ENCODE data around the gene OPRD1.
"Not testable (repeated sequence)": the region's sequence is repeated elsewhere in the genome, so short reads cannot be mapped to it uniquely, and the experiment has no call there.

Gene OPRD1

DNA sequence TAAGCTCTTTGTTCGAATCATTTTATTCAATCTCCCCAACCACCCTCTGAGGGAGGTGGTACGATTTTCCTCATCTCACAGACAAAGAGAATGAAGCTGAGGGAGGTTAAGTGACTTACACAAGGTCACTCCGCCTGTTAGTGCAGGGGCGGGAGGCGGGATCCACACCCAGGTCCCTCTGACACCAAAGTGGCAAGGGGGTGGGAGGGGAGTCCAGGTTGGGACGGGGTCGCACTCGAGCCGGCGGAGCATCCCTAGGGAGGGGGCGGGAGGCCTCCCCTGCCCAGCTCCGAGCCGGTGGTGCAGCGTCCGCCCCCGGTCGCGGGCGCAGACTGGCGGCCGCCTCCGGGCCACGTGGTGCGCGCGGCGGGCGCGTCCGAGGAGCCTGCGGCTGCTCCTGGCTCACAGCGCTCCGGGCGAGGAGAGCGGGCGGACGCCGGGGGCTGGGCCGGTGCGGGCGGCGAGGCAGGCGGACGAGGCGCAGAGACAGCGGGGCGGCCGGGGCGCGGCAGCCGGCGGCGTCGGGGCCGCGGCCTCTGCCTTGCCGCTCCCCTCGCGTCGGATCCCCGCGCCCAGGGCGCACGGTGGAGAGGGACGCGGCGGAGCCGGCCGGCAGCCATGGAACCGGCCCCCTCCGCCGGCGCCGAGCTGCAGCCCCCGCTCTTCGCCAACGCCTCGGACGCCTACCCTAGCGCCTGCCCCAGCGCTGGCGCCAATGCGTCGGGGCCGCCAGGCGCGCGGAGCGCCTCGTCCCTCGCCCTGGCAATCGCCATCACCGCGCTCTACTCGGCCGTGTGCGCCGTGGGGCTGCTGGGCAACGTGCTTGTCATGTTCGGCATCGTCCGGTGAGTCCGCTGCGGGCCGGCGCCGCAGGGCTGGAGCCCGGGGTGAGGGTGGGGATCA lies at the start of gene OPRD1:
Gene OPRD1, plus strand, starts transcription at position 405 of the 903 bp plus-strand sequence. Its CDS starts 214 bp downstream, at position 619.
- no peak for DNase-seq (ENCODE audit: low read depth, low spot score)

DNA sequence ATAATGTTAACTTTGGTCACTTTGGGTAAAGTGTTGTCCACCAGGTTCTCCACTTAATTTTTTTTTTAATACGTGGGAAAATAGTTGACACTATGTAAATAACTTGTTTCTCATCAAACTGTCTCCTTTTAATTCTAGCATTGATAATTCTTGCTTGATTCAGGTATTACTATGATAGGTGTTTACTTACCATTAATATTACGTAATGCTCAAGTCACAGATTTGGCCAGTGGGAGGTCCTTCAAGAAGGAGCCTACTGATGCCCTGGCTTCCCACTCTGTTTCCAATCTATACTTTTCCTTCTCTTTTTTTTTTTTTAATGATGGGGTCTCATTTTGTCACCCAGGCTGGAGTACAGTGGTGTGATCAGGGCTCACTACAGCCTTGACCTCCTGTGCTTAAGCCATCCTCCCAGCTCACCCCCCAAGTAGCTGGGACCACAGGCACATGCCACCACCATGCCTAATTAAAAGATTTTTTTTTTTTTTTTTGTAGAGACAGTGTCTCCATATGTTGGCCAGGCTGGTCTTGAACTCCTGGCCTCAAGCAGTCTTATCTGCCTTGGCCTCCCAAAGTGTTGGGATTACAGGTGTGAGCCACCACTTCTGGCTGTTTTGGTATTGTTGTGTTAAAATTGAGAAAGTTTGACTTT lies 45.3 kb upstream of the OPRD1 start:
- DNase-seq (ENCODE audit: low read depth, low spot score) = no peak

DNA sequence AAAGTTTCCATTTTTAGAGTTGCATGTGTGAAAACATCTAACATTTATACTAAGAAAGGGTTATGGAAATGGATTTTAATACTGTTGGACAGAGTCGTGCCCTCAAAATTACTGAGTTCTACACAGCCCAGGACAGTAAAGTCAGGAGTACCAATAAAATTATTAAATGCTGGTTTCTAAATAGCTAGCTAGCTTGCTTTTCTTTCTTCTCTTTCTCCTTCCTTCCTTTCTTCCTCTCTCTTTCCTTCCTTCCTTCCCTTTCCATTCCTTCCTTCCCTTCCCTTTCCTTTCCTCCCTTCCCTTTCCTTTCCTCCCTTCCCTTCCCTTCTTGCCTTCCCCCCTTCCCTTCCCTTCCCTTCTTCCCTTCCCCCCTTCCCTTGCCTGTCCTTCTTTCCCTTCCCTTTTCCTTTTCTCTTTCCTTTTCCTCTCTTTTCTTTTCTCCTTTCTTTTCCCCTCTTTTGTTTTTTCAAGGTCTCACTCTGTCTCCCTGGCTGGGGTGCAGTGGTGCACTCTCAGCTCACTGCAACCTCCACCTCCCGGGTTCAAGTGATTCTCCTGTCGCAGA lies 41.3 kb upstream of the OPRD1 start:
- no peak for DNase-seq (ENCODE audit: low read depth, low spot score)

DNA sequence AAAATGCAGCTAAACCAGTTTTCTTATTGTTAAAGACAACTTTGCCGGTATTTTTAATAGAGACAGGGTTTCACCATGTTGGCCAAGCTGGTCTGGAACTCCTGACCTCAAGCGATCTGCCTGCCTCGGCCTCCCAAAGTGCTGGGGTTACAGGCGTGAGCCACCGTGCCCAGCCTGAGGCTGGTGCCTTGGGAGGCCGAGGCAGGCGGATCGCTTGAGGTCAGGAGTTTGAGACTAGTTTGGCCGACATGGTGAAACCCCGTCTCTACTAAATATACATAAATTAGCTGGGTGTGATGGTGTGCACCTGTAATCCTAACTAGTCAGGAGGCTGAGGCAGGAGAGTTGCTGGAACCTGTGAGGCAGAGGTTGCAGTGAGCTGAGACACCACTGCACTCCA lies 40.0 kb upstream of the OPRD1 start:
- not testable (repeated sequence) for DNase-seq (ENCODE audit: low read depth, low spot score)

DNA sequence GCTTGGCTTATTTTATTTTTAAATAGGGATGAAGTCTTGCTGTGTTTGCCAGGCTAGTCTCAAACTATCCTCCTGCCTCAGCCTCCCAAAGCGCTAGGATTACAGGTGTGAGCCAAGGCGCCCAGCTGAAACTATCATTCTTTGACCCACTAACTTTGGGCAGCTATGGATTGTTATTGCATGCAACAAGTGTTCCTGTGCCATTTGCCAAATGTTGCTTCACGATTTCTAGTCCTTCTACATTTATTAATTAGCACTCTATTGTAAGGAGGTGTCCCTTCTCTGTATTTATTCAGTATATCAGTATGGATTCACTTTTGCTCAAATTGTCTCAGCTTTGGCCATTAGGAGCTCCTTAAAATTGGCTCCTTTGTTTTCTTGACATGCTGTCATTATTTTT lies 38.9 kb upstream of the OPRD1 start:
- DNase-seq (ENCODE audit: low read depth, low spot score) = no peak

DNA sequence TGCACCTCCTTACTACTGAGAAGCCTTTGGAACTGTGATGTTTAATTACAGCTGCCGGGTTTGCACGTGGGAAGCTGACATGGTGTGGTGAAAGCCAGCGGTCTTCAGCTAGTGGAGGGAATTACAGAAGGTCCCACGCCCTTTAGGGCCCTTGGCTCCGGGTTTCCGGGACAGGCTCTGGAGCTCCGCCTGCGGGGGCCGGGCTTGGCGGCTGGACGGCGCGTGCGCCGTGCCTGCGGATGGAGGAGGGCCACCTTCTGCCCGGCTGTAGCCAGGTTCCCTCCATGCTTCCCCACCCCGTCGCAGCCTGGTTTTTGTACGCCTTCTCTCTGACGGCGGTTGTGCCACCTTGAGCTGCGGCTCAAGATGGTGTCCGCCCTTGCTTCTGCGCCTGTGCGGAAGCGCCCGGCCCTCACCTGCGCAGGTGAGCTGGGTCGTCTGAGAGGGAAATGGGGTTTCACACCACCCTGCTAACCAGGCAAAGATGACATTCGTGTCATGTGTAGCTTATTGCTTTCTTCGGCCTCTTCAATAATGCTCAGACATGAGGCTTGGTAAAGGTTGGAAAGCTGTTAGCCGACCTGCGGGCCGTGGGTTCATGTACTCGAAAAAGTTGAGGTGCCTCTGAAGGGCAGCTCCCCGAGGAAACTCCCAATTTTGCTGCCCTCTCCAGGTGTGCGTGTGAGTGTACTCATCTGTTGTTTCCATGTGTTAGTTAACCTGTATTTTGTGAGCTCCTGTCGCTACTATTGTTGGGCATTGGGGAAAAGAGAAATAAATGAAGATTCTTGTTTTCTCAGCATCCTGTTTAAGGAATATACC lies 36.6 kb upstream of the OPRD1 start:
- DNase-seq (ENCODE audit: low read depth, low spot score) = no peak

DNA sequence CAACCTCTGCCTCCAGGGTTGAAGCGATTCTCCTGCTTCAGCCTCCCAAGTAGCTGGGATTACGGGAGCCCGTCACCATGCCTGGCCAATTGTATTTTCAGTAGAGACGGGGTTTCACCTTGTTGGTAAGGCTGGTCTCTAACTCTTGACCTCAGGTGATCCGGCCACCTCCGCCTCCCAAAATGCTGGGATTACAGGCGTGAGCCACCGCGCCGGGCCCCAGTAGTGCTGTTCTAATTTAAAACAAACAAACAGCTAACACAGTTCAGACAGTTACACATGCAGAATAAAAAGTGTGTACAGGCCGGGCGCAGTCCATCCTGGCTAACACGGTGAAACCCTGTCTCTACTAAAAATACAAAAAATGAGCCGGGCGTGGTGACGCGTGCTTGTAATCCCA lies 35.6 kb upstream of the OPRD1 start:
- DNase-seq (ENCODE audit: low read depth, low spot score) = no peak

DNA sequence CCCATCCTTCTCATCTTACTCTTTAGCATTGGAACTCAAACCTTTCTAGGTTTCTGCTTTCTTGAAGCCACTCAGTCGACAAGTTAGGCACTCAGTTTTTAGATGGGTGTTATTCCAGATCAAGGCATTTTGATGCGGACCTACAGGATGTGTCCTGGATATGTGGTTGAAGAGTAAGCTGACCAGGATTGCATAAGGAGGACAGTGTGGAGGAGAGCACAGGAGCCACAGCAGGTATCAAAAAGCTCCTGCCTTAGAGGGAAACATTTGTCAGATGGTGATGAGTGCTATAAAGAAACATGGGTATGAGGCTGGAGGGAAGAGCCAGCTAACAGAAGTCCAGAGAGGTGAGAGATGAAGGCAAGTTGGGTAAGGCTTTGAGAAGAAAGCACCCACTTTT lies 33.9 kb upstream of the OPRD1 start:
- DNase-seq (ENCODE audit: low read depth, low spot score) = no peak

DNA sequence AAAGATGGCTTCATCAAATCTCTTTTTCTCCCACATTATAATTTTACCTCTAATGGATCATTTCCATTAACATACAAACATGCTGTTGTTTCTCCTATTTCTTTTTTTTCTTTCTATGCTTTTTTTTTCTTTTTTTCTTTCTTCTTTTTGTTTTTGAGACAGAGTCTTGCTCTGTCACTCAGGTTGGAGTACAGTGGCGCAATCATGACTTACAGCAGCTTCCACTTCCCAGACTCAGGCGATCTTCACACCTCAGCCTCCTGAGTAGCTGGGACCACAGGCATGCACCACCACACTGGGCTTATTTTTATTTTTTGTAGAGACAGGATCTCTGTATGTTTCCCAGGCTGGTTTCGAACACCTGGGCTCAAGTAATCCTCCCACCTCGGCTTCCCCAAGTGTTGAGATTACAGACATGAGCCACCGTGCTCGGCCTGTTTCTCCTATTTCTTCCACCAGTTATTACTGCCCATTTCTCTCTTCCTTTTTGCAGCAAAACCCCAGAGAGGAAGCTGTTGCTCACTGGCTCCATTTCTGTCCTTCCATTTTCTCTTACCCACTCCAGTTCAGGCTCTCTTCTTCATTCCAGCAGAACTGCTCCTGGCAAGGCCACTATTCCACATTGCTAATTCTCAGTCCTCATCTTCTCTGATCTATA lies 32.1 kb upstream of the OPRD1 start:
- DNase-seq (ENCODE audit: low read depth, low spot score) = no peak

DNA sequence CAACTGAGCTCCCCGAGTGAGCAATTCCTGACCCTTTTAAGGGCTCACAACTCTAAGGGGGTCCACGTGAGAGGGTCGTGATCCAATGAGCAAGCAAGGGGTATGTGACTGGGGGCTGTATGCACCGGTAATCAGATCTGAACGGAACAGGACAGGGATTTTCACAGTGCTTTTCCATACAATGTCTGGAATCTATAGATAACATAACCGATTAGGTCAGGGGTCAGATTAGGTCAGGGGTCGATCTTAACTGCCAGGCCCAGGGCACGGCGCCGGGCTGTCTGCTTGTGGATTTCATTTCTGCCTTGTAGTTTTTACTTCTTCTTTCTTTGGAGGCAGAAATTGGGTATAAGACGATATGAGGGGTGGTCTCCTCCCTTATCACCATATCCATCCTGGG lies 30.7 kb upstream of the OPRD1 start:
- DNase-seq (ENCODE audit: low read depth, low spot score) = no peak

DNA sequence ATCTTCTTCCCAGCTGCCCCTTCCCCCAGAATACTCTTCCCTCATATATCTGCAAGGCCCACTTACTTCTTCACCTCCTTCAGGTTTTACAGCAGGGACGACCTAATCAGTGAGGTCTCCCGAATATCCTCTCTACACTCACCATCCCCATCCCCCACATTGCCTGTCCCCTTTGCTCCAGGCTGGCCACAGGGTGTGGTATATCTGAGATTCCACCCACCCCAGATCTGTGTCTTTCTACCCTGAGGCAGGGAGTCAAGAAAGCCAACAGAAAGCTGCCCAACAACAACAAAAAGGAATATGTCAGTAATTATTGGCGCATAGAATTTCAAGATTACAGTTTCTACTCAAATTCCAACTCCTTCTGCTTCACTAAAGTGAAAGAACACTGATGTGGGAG lies 30.0 kb upstream of the OPRD1 start:
- no peak for DNase-seq (ENCODE audit: low read depth, low spot score)

DNA sequence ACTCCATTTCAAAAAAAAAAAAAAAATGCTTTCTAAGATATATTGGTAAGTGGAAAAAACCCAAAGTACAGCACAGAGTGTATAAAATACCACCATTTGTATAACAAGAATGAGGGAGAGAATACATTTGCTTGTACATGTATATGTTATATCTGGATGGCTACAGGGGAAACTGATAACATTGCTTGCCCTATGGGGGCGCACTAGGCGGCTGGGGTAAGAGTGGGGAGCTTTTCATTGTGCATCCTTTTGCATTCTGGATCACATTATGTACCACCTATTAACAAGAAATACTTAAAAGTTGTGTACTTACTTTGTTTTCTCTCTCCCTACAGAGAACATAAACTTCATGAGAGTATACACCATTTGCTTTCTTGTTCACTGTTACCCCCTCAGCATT lies 28.6 kb upstream of the OPRD1 start:
- no peak for DNase-seq (ENCODE audit: low read depth, low spot score)

DNA sequence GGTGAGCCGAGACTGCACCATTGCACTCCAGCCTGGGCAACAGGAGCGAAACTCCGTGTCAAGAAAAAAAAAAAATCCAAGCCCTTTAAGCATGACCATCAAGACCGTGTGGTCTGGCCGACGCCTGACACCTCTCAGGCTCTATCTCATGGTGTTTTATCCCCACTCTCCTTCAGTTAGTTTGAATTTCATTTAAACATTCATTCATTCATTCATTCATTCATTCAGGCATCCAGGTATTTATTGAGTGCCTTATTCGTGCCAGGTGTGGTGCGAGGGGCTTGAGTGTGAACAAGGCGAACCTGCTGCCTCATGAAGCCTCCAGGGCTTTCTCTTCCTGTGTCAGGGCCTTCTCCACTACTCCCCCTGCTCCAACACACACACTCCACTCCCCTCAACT lies 22.6 kb upstream of the OPRD1 start:
- no peak for DNase-seq (ENCODE audit: low read depth, low spot score)

DNA sequence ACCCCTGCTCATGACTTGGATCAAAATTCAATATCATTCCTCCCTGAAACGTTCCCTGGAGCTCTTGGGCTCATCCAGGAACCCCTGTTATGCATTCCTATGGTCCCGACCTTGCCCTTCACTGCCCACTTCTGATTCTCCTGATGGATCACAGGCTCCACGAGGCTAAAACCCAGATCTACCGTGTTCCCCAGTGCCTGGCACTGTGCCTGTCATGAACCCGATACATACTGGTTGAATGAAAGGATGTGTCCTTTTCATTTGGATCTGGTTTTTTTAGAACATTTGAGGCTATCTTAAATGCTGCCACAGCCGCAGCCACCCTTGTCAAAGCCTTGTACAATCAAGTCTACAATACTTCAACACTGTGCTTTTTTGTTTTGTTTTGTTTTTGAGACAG lies 22.2 kb upstream of the OPRD1 start:
- no peak for DNase-seq (ENCODE audit: low read depth, low spot score)

DNA sequence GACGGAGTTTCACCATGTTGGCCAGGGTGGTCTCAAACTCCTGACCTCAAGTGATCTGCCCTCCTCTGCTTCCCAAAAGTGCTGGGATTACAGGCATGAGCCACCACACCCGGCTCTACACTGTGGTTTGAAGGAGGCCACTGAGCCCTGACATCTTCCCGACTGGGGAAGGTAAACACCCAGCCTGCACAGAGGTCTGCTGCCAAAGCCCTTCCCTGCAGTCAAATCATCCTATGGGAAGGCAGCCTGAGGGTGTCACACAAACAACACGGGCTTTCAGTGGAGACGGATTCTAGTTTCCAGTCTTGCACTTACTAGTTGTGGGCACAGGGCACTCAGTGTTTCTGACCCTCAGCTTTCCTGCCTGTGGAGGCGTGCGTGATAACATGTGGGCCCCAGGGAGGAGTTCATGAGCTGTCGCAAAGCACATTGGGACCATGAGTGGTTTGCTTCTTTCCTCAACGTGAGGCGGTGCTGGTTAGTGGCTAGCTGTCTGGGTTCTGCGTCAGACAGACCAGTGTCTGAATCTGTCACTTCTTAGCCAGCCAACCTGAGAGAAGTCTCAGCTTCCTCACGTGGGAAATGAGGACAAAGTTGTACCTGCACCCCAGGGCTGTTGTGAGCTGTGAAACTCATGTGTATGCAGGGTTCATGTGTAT lies 21.5 kb upstream of the OPRD1 start:
- DNase-seq (ENCODE audit: low read depth, low spot score) = no peak

DNA sequence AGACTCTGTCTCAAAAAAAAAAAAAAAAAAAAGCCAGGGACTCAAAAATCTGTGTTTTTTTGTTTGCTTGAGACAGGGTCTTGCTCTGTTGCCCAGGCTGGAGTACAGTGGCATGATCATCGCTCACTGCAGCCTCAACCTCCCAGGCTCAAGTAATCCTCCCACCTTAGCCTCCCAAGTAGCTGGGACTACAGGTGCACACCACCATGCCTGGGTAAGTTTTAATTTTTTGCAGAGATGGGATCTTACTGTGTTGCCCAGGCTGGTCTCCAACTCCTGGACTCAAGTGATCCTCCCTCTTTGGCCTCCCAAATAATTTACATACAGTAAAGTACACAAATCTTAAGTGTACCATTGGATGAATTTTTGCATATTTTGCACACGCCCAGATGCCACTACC lies 20.0 kb upstream of the OPRD1 start:
- not testable (repeated sequence) for DNase-seq (ENCODE audit: low read depth, low spot score)

DNA sequence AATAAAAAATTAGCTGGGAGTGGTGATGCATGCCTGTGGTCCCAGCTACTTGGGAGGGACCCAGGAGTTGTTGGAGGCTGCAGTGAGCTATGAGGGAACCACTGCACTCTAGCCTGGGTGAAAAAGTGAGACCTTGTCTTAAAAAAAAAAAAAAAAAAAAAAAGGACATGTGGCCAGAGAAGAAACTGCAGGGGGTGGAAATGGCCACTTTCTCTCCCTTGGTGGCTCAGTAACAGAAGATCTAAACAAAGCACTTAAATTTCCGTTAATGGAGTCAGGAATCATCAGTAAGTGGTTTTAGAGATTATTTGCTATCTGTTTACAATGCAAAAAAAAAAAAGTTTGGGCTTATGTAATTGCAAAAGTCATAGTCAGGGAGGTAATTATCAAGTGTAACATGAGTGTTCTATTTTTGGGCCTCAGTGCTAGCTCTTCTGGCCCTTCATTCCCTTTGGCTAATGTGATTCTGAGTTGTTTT lies 19.3 kb upstream of the OPRD1 start:
- no peak for DNase-seq (ENCODE audit: low read depth, low spot score)

DNA sequence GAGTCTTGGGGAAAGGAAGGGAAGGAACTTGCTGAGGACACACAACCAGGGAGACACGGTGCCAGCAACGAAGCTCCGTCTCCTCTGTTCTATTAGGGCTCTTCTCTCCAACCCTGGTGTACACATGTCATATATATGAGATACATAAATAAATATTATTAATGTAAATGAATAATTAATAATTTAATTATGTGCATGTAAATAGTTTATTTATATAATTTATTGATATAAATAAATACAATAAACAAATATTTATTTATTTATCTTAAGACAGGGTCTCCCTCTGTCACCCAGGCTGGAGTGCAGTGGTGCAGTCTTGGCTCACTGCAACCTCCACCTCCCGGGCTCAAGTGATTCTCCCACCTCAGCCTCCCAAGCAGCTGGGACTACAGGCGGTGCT lies 17.4 kb upstream of the OPRD1 start:
- DNase-seq (ENCODE audit: low read depth, low spot score) = not testable (repeated sequence)

DNA sequence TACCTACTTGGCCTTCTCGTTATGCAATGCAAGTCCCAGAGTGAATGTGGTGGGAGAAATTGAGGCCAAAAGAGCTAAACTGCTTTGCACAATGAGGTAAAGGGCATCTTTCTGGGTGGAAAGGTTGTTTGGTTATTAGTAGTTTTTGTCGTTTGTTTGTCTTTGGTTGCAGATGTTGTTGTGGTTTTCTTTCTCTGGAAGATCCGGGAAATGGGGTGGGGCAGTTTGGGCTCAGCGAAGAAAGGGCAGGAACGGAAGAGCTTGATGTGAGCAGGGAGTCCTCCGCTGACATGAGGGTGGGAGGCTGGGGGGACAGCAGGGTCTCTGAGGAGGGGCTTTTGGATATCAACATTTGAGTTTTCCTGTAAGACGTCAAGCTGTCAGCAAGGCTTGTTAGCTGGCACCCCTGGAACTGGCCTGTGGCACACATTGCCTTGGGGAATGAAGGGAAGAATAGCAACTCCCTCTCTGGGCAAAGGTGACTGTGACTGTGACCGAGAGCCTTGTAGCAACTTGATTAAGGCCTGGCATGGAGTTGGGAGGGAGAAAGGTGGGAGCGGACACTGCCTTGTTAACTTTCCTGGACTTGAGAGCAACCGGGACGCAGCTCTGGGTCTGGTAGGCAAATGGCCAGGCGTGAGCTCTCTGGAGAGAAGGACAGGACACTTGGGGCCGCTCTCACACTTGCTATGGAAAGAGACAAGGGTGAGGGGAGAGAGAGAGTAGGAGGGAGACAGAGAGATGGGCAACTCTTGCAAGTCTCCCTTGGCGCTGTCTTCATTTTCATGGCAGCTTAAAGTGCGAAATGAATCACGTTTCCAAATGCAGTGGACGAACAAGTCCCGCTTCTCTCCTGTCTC lies 15.4 kb upstream of the OPRD1 start:
- DNase-seq (ENCODE audit: low read depth, low spot score) = no peak

DNA sequence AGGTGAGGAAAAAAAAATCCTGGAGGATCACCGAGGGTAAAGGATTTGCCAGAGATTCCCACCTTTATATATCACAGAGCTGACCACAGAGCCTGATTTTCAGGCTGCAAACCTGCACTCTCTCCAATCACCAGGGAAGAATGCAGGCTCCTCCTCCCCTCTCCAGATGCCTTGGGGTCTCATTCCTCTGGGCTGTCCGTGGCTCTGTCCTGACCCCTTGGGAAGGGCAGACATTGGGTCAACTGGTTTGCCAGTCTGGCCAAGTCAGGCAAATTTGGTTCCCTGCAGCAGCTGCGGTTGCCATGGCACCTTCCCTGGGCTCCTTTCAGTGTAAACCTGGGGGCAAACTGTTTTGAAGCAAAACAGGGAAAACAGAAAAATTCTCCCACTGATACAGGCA lies 11.6 kb upstream of the OPRD1 start:
- no peak for DNase-seq (ENCODE audit: low read depth, low spot score)
